Endothelial cell of hepatic sinusoid (primary cell): ENCODE data around the gene SLC16A13.
"Not testable (repeated sequence)": the region's sequence is repeated elsewhere in the genome, so short reads cannot be mapped to it uniquely, and the experiment has no call there.

Experiments
- in situ Hi-C: cut with HindIII; loops from 2 replicates; pipeline ENCODE4 v1.10.0; 2017; ENCODE audit warnings: low sequenced_read_pairs

SLC16A13 gene

GRCh38 chr17:7058831-7059447 is 23.1 kb downstream of the SLC16A13 start:
- in situ Hi-C loops: loop anchor here (10.0 kb wide), 1 partner anchor 76 kb away; no protein-coding TSS in a partner anchor

- in situ Hi-C loops: no loop called here
These were observed 24.5 kb downstream of the SLC16A13 start for GRCh38 chr17:7060165-7060891.

GRCh38 chr17:7063518-7064094 is 27.8 kb downstream of the SLC16A13 start:
- in situ Hi-C loops: no loop called here

GRCh38 chr17:7064261-7064660 is 28.4 kb downstream of the SLC16A13 start:
- in situ Hi-C loops: no loop called here

- in situ Hi-C loops: no loop called here
These were observed 31.4 kb downstream of the SLC16A13 start for GRCh38 chr17:7067198-7067597.

- in situ Hi-C loops: no loop called here
These were observed 32.5 kb downstream of the SLC16A13 start for GRCh38 chr17:7068268-7068667.

- in situ Hi-C loops: loop anchor here (5.0 kb wide), 1 partner anchor 47 kb away; no protein-coding TSS in a partner anchor
These were observed 34.9 kb downstream of the SLC16A13 start for GRCh38 chr17:7070712-7071111.

GRCh38 chr17:7072406-7072805 is 36.6 kb downstream of the SLC16A13 start:
- in situ Hi-C loops: loop anchor here (5.0 kb wide), 1 partner anchor 45 kb away; no protein-coding TSS in a partner anchor

GRCh38 chr17:7074931-7075330 is 39.1 kb downstream of the SLC16A13 start:
- in situ Hi-C loops: loop anchor here (5.0 kb wide), 1 partner anchor 42 kb away; no protein-coding TSS in a partner anchor

GRCh38 chr17:7077911-7078546 is 42.2 kb downstream of the SLC16A13 start:
- in situ Hi-C loops: no loop called here

GRCh38 chr17:7078711-7079110 is 42.9 kb downstream of the SLC16A13 start:
- in situ Hi-C loops: no loop called here

- in situ Hi-C loops: no loop called here
These were observed 44.0 kb downstream of the SLC16A13 start, which contains the start of gene CLEC10A for GRCh38 chr17:7079581-7080455. Gene CLEC10A, minus strand, starts transcription at chr17:7080251. Its CDS starts 1,439 bp downstream, at chr17:7078812.

GRCh38 chr17:7080456-7081041 is 44.7 kb downstream of the SLC16A13 start:
- in situ Hi-C loops: no loop called here

GRCh38 chr17:7081341-7082062 is 45.7 kb downstream of the SLC16A13 start:
- in situ Hi-C loops: no loop called here

GRCh38 chr17:7083592-7083991 is 47.8 kb downstream of the SLC16A13 start:
- in situ Hi-C loops: no loop called here

- in situ Hi-C loops: no loop called here
These were observed 48.3 kb downstream of the SLC16A13 start for GRCh38 chr17:7084088-7084487.

GRCh38 chr17:7088442-7088841 is 52.6 kb downstream of the SLC16A13 start:
- in situ Hi-C loops: not testable (repeated sequence)

- in situ Hi-C loops: not testable (repeated sequence)
These were observed 53.8 kb downstream of the SLC16A13 start for GRCh38 chr17:7089570-7089969.
